Activated gamma-delta T cell treated with anti-CD3 and anti-CD28 coated beads, Interleukin-2, amount 50 U/mL, for 16 hours (primary cell): ENCODE measurements around the gene PCNX2.
"Not testable (repeated sequence)": the region's sequence is repeated elsewhere in the genome, so short reads cannot be mapped to it uniquely, and the experiment has no call there.

Experiments
- DNase-seq: peaks from one replicate; pipeline ENCODE4 v3.0.0-alpha.2; 2020; ENCODE audit warnings: low read depth

The PCNX2 gene

GRCh38 chr1:233227930-233228465, 67.5 kb downstream of the PCNX2 start:
- no peak for DNase-seq

GRCh38 chr1:233224311-233224710, 71.2 kb downstream of the PCNX2 start:
- DNase-seq = no peak

DNA sequence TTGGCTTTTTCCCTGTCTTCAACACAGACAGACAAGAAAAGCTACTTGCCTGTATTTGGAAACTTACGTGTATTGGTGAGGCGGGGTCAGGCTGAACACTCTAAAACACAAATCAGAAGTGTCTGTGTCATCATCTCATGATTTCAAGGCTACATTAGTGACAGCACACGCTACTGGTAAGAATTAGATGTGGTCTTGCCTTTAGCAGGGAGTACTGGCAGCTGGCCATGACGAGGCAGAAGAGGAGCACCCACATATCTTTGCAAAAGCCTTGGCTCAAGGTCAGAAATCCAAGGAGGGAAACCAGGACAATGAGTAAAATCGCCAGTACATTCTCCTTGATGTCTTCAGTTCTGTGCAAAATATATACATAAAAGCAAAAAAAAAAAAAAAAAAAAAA, 77.7 kb downstream of the PCNX2 start:
- DNase-seq = no peak

GRCh38 chr1:233216009-233216408, 79.5 kb downstream of the PCNX2 start:
- no peak for DNase-seq

- DNase-seq = no peak
Measured at GRCh38 chr1:233215135-233215760, 80.3 kb downstream of the PCNX2 start.

DNA sequence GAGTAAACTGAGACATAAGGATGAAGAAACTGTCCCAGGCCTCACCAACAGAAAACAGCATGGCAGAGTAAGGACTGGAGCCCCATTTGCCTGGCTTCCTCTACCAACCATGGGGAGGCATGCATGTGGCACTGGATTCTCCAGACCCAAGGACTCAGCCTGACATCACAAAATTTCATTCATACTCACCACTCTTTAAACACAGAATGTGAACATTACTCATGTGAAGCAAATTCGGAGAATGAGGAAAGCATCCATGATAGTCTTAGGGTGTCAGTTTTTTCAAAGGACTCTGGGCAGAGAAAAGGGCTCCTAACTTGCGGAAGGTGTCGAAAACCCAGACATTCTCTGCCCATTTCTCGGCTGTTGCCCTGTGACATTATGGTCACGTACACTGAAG, 83.9 kb downstream of the PCNX2 start:
- no peak for DNase-seq

- DNase-seq = no peak
Measured at GRCh38 chr1:233211106-233211505, 84.4 kb downstream of the PCNX2 start.

GRCh38 chr1:233209481-233209880, 86.0 kb downstream of the PCNX2 start:
- no peak for DNase-seq

DNA sequence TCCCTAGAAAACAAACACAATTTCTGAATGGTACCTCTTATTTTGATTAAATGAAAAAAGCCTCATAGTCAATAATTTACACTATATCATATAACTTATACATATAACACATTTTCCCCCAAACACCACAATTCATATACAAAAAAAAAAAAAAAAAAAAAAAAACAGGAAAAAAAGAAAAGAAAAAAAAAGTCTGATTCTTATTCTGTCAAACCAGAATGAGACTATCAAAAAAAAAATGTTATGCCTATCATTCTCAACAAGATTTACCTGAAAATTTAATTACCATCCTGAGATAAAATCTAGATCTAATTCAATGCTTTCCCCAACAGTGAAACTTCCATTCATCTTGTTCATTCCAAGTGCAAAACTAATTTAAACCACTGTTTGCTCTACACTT, 86.8 kb downstream of the PCNX2 start:
- DNase-seq = no peak

DNA sequence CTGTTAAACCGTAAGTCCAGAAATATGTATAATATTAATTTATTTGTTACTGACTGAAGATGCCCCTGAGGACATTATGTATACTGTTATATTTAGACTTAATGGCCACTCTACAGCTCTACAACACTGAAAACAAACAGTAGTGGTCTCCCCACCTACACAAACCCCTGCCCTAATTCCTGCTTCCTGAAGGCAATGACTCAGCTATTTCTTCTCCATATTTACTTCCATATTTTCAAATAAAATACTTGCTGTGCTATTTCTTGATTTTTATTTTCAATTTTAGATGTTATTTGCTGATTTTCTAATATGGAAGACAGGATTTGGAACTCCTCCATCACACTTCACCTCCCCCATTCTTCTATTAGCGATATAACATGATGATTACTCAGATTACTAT, 97.6 kb downstream of the PCNX2 start:
- no peak for DNase-seq

- no peak for DNase-seq
Measured at GRCh38 chr1:233193741-233194140, 101.8 kb downstream of the PCNX2 start.

DNA sequence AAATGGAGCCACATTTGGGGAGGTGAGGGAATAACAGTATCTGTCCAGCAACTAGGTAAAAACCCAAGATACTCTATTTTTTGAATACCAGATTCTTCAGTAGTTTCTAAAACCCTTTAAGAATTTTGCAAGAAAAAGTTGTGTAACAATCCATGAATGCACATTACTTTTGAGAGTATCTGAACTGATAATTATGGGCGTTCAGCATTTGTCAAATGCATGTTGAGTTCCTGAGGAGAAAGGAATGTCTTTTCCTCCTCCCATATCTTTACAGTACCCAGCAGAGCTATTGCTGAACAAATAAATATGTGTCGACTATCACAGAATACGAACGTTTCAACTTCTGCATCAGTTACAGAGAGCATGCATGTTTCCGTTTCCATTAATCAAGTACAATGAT, 104.5 kb downstream of the PCNX2 start:
- no peak for DNase-seq

DNA sequence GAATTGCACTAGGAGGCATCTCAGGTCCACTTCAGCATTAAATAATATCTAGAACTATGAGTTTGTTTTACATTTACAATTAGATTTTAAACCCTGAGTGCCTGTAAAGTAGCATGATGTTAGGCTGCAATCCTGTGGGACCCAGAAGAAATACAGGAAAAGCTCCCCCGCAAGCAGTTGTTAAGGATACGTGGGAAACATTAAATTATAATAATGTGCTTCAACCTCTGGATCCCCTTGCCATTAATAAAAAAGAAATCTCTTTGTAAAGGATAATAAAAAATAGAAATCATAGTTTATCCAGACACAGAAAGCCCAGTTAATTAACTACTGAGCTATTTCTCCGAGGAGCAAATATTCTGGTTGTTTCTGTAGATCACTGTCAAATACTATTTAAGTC, 106.0 kb downstream of the PCNX2 start:
- no peak for DNase-seq

DNA sequence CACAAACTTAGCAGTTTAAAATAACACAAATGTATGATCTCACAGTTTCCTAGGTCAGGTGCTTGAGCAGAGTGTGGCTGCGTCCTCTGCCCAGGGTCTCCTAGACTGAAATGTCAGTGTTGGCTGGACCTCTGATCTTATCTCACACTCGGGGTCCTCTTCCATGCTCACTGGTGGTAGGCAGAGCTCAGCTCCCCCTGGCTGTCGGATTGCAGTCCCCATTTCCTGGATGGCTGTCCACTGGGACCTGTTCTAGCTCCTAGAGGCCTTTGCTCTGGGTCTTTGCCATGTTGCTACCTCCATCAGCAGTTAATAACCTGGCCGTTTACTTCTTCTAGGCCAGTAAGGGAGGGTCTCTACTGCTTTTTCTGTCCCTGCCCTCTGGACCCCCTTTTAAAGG, 107.5 kb downstream of the PCNX2 start:
- no peak for DNase-seq

GRCh38 chr1:233183226-233184020, 112.1 kb downstream of the PCNX2 start:
- no peak for DNase-seq

DNA sequence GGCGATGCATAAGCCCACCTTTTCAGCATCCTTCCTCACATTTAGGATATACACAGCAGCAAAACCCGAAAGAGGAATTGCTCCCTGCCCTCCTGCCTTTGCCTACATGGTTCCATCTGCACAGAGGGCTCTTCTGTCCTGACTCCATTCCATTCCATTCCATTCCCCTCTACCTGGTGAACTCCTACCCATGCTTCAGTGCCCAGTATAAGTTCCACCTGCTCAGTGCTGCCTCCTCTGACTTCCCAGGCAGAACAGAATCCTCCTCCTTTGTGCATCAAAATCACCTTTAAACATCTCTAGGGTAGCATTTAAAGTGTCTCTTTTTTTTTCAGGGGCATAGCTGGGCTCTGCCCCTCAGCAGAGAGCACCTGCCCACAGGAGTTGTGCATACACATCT, 112.9 kb downstream of the PCNX2 start:
- DNase-seq = no peak

- DNase-seq = no peak
Measured at GRCh38 chr1:233180641-233181364, 114.7 kb downstream of the PCNX2 start.

GRCh38 chr1:233179638-233180037, 115.9 kb downstream of the PCNX2 start:
- not testable (repeated sequence) for DNase-seq

DNA sequence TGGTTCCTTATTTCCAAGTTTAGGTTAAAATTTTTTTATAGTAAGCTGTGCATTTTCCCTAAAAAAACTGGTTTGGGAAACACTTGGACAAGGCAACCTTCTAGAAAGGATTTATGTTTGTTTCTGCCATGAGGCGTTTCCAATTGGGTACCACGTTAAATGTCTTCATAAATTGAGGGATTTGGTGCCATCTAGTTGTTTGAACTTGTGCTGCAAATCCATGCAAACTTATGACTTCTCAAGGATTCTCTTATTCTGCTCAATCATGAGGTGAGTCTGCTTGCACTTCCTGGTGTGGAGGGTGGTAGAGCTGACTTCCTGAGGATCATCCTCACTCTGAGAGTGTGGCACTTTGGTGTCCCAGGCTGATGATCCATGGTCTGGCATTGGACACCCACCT, 123.3 kb downstream of the PCNX2 start:
- DNase-seq = no peak

GRCh38 chr1:233170741-233171140, 124.8 kb downstream of the PCNX2 start:
- no peak for DNase-seq

DNA sequence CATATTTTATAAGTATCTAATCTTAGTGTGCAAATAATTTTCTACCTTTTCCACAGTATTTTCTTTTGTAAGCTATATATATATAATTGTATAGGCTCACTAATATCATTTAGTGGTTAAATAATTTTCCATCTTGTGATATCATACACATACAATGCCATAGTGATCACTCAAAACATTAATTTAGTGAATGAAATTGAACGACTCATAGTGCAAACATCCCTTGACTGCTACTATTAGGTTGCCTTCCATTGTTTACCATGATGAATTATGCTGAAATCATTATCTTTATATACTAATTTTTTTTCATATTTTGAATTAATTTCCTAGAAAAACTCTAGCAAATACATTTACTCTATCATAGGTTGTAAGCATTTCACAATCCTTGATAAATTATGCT, 127.1 kb downstream of the PCNX2 start:
- no peak for DNase-seq

DNA sequence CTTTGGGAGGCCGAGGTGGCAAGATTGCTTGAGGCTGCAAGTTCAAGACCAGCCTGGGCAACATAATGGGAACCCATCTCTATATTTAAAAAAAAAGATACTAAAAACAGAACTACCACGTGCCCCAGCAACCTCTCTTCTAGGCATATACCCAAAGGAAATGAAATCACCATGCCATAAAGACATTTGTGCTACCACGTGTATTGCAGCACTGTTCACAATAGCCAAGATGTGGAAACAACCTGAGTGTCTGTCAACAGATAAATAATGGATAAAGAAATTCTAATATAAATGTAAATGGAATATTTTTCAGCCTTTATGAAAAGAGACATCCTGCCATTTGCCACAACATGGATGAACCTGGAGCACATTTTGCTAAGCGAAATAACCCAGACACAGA, 128.6 kb downstream of the PCNX2 start:
- DNase-seq = no peak

DNA sequence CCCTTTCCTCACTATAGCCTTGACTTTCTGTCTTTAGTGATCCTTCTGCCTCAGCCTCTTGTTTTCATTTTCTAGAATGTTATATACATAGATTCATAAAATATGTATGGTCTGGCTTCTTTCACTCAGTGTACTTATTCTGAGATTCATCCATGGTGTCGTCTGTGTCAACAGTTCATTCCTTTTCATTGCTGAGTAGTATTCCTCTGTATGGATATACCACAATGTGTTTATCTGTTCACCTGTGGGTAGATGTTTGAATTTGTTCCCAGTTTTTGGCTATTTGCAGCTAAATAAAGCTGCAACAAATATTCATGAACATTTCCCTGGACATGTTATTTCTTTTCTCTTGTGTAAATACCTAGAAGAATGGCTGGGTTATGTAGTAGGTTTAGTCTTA, 131.8 kb downstream of the PCNX2 start:
- no peak for DNase-seq
